Measurements from ENCODE around the gene ZMYND8. TPM values are rescaled to one million over a fixed set of nuclear protein-coding genes. Genes with fewer than 3 reads are reported as not detected.

ZMYND8 gene
- total and polyA plus RNA-seq, 2 of the 8 experiments (the other 6 are each of a cell fraction or from before 2014, with no cell fraction given): 50.5 to 163 TPM

GRCh38 chr20:47379433-47380150 is 23.1 kb upstream of the ZMYND8 start (continued):
- TF ChIP-seq CTCF (IDR thresholded peaks at IDR 0.05; ENCODE audit: control extremely low read depth in 1 of 3, insufficient read depth in 1 of 3, low read depth in 1 of 3, low read length in 3 of 3): no peak

Data from H1 (cell line).